ENCODE results near the gene UBE2L3. TPM values are rescaled to one million over a fixed set of nuclear protein-coding genes. Genes with fewer than 3 reads are reported as not detected.
"Not testable (repeated sequence)": the region's sequence is repeated elsewhere in the genome, so short reads cannot be mapped to it uniquely, and the experiment has no call there.

UBE2L3 gene
- total and polyA plus RNA-seq, 3 experiments from 2014 or later = 74.3 to 109 (median 80.2) TPM

DNA sequence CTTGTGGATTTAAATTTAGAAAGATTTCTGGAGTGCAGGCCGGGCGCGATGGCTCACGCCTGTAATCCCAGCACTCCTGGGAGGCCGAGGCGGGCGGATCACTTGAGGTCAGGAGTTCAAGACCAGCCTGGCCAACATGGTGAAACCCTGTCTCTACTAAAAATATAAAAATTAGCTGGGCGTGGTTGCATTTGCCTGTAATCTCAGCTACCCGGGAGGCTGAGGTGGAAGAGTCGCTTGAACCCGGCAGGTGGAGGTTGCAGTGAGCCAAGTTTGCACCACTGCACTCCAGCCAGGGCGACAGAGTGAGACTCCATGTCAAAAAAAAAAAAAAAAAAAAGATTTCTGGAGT is 1.5 kb downstream of the UBE2L3 start:
- not testable (repeated sequence) for H3K27me3 Mint-ChIP-seq; H3K9me3 ChIP-seq (ENCODE audit: low read length); DNase-seq; H3K27me3 ChIP-seq (ENCODE audit: insufficient read depth, low read length, poor library complexity, severe bottlenecking); H3K9me3 Mint-ChIP-seq
- Histone ChIP-seq H3K4me1 (ENCODE audit: insufficient read depth, low read length) (peaks cover 56% of the 10 kb centered on the region), H3K36me3 (ENCODE audit: insufficient read depth, low read length) (peaks cover 13% of the 10 kb centered on the region), H3K4me3 (ENCODE audit: low read length) (peak overlapping the region; percentile 75), H3K27ac (ENCODE audit: low read depth, low read length) (peak overlapping the region; percentile 95)
- peak overlapping the region; percentile 86 to 94 (median 90) for H3K4me3 Mint-ChIP-seq
- ChIA-PET CTCF (interaction anchor here (0.7 to 2.4 kb wide), 5 partner anchors 13 to 78 kb away, joined by 3 to 7 read pairs (median 4); partner anchors contain the start of gene SDF2L1), POLR2A (interaction anchor here (1.3 kb wide), 1 partner anchor 74 kb away, joined by 5 read pairs; no protein-coding TSS in a partner anchor)
- peaks cover 0 to 19% (median 5%) of the 10 kb centered on the region in 3 donors for H3K36me3 Mint-ChIP-seq
- H3K27ac Mint-ChIP-seq = peak overlapping the region; percentile 60 to 97 (median 95)
- H3K4me1 Mint-ChIP-seq = peaks cover 54 to 58% (median 58%) of the 10 kb centered on the region in 3 donors

DNA sequence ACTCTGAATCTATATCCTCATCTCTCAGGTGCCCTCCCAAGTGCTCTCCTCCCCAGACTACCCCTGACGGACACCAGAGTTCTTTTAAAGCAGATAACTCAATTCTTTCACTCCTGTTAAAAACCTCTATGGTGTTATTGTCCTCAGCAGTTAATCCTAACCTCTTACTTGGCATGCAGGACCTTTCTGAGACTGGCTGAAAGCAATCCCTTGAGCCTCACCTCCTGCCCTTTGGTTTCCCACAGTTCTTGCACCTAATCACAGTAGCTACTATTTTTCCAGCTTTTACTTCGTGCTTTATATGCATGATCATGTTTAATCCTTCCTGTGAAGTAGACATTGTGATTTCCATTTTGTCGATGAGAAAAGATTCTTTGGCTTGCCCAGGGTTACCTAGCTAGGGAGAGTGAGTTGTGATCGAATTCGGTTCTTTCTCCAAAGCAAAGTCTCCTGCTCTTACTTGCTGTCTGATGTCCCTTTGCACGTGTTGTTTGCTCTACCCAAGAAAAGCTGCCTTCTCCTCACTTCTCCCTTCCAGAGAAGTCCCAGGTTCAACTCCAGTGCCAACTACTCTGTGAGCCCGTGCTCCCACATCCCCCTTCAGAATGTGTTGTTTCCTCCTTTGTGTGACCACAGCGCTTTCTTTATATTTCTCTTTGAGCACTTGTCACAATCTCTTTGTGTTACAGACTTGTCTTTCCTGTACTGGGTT is 2.1 kb downstream of the UBE2L3 start:
- POLR2A ChIA-PET = no interaction called here
- CTCF ChIA-PET = interaction anchor here (0.7 to 2.4 kb wide), 3 partner anchors 13 to 73 kb away, joined by 3 to 7 read pairs (median 4); partner anchors contain the start of gene SDF2L1
- DNase-seq = no peak
- Histone ChIP-seq H3K27me3 (ENCODE audit: insufficient read depth, low read length, poor library complexity, severe bottlenecking) (no peaks in the 10 kb centered on the region), H3K4me3 (ENCODE audit: low read length) (peak overlapping the region; percentile 75), H3K27ac (ENCODE audit: low read depth, low read length) (peak overlapping the region; percentile 95), H3K4me1 (ENCODE audit: insufficient read depth, low read length) (peaks cover 62% of the 10 kb centered on the region), H3K9me3 (ENCODE audit: low read length) (no peaks in the 10 kb centered on the region), H3K36me3 (ENCODE audit: insufficient read depth, low read length) (peaks cover 13% of the 10 kb centered on the region)
- Mint-ChIP-seq H3K27ac (peak overlapping the region; percentile 60 to 97 (median 90)), H3K4me3 (peak overlapping the region; percentile 86 to 94 (median 90)), H3K36me3 (peaks cover 0 to 19% (median 5%) of the 10 kb centered on the region in 3 donors), H3K9me3 (no peaks in the 10 kb centered on the region), H3K4me1 (peaks cover 59 to 64% (median 64%) of the 10 kb centered on the region in 3 donors), H3K27me3 (no peaks in the 10 kb centered on the region)

DNA sequence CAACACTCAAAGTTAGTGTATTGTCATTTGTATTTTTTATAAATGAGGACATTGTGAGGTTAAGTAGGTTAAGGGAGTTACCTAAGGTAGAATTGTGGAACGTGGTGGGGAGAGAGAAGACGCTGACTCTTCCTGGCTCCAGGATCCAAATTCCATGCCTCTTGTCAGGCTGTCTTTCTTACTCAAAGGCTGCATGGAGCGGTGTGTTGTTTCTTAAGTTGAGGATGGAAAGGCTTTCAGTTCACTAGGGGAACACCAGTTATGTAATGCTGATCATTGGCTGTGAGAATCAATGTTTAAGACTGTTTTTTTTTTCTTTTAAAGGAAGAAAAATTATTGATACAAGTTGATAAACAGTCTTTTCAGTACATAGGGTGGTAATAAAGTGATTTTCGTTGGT is 2.9 kb downstream of the UBE2L3 start:
- Histone ChIP-seq H3K36me3 (ENCODE audit: insufficient read depth, low read length) (peaks cover 13% of the 10 kb centered on the region), H3K9me3 (ENCODE audit: low read length) (no peaks in the 10 kb centered on the region), H3K4me1 (ENCODE audit: insufficient read depth, low read length) (peaks cover 63% of the 10 kb centered on the region), H3K4me3 (ENCODE audit: low read length) (no peak overlapping the region), H3K27ac (ENCODE audit: low read depth, low read length) (no peak overlapping the region), H3K27me3 (ENCODE audit: insufficient read depth, low read length, poor library complexity, severe bottlenecking) (no peaks in the 10 kb centered on the region)
- Mint-ChIP-seq H3K9me3 (no peaks in the 10 kb centered on the region), H3K36me3 (peaks cover 0 to 19% (median 5%) of the 10 kb centered on the region in 3 donors), H3K4me3 (peak overlapping the region; percentile 24 to 94 (median 88)), H3K4me1 (peaks cover 60 to 67% (median 65%) of the 10 kb centered on the region in 3 donors), H3K27me3 (no peaks in the 10 kb centered on the region), H3K27ac (peak overlapping the region in 7 of 8 donors; percentile 51 to 88 (median 83))
- ChIA-PET CTCF (interaction anchor here (2.4 kb wide), 1 partner anchor 72 kb away, joined by 7 read pairs; the partner anchor contains the start of gene SDF2L1), POLR2A (no interaction called here)
- DNase-seq = no peak

DNA sequence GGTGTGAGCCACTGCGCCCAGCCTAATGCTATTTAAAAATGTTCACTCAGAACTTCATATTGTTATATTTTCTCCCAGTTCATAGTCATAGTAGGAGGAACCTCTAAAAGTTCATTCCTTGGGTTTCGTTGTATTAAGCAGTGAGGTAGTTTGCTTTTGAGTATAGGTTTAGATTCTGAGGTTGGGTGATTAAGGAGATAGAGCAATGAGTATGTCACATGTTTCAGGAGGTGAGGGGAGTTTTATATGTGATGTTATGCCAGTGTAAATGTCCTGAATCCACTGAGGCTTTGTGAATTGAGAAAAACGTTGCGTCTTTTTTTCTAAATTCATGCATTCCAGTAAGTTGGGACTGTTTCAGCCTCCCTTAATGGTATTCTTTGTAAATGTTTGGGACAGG is 4.2 kb downstream of the UBE2L3 start:
- no peak overlapping the region for H3K4me3 ChIP-seq (ENCODE audit: low read length)
- Mint-ChIP-seq H3K27ac (peak overlapping the region; percentile 6 to 84 (median 48)), H3K27me3 (no peaks in the 10 kb centered on the region), H3K9me3 (no peaks in the 10 kb centered on the region), H3K4me3 (peak overlapping the region in 6 of 7 donors; percentile 20 to 90 (median 52)), H3K4me1 (peaks cover 64 to 76% (median 70%) of the 10 kb centered on the region in 3 donors), H3K36me3 (peaks cover 0 to 21% (median 5%) of the 10 kb centered on the region in 3 donors)
- ChIA-PET POLR2A (no interaction called here), CTCF (interaction anchor here (0.7 kb wide), 1 partner anchor 16 kb away, joined by 4 read pairs; no protein-coding TSS in a partner anchor)
- H3K9me3 ChIP-seq (ENCODE audit: low read length) = no peaks in the 10 kb centered on the region
- H3K36me3 ChIP-seq (ENCODE audit: insufficient read depth, low read length) = peaks cover 13% of the 10 kb centered on the region
- peak overlapping the region; percentile 4 for H3K27ac ChIP-seq (ENCODE audit: low read depth, low read length)
- no peaks in the 10 kb centered on the region for H3K27me3 ChIP-seq (ENCODE audit: insufficient read depth, low read length, poor library complexity, severe bottlenecking)
- no peak for DNase-seq
- peaks cover 63% of the 10 kb centered on the region for H3K4me1 ChIP-seq (ENCODE audit: insufficient read depth, low read length)

DNA sequence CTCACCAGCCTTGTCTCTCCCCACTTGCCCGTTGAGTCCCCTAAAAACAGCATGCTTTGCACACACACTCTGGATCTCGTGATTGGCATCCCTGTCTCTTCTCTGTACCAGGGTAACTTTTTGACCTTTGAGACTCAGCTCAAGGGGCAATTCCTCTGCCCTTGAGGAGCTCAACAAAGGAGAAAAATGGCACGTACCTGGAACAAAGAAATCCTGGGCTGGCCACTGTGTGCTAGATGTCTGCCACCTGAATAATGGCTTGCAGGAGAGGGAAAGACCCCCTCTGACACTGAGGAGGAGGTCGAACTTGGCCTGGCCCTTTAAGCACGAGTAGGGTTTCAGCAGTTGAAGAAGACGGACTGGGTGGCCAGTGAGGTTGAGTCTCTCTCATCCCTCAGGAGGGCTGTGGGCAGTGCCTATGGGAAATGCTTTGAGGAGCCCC is 5.8 kb downstream of the UBE2L3 start:
- ChIA-PET POLR2A (no interaction called here), CTCF (interaction anchor here (1.2 kb wide), 1 partner anchor 9 kb away, joined by 3 read pairs; no protein-coding TSS in a partner anchor)
- H3K9me3 Mint-ChIP-seq = no peaks in the 10 kb centered on the region
- H3K4me1 ChIP-seq (ENCODE audit: insufficient read depth, low read length) = peaks cover 73% of the 10 kb centered on the region
- no peak for DNase-seq
- H3K27ac Mint-ChIP-seq = peak overlapping the region in 2 of 8 donors; percentile 6 to 45
- peaks cover 72 to 89% (median 82%) of the 10 kb centered on the region in 3 donors for H3K4me1 Mint-ChIP-seq
- no peak overlapping the region for H3K4me3 ChIP-seq (ENCODE audit: low read length)
- peaks cover 13% of the 10 kb centered on the region for H3K36me3 ChIP-seq (ENCODE audit: insufficient read depth, low read length)
- H3K4me3 Mint-ChIP-seq = peak overlapping the region in 2 of 7 donors; percentile 23 to 57
- peak overlapping the region; percentile 5 for H3K27ac ChIP-seq (ENCODE audit: low read depth, low read length)
- no peaks in the 10 kb centered on the region for H3K27me3 Mint-ChIP-seq
- no peaks in the 10 kb centered on the region for H3K9me3 ChIP-seq (ENCODE audit: low read length)
- peaks cover 0 to 24% (median 5%) of the 10 kb centered on the region in 3 donors for H3K36me3 Mint-ChIP-seq
- no peaks in the 10 kb centered on the region for H3K27me3 ChIP-seq (ENCODE audit: insufficient read depth, low read length, poor library complexity, severe bottlenecking)

DNA sequence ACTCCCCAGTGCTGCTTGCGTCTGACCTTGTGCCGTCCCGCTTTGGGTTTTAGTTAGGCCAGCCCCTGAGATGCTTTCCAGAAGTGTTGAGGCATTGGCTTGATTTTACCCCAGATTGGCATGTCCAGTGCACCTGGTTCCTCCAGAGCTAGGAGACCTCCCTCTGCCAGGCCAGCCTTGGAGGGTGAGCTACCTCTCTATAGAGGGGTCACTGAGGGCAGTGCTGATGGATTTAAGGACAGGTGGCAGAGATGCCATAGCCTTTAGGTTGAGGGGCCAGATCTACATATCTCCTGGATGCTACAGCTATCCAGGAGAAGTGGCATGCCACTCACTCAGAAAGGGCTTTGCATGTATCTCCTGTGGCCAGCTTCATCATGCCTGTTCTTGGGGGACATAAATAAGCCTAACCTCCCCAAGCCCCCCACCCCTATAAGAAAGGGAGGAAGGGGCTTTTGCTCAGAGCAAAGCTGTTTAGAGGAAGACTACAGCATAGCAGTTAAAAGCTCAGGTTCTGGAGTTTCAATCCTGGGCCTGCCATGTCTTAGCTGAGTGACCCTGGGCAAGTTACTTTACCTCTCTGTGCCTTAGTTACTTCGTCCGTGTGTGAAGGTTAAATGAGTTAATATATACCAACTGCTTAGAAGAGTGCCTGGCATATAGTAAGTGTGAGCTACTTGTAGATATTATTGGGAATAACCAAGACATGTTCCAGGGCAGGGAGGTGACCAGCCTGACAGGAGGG is 6.4 kb downstream of the UBE2L3 start:
- Mint-ChIP-seq H3K9me3 (no peaks in the 10 kb centered on the region), H3K27me3 (no peaks in the 10 kb centered on the region), H3K36me3 (peaks cover 0 to 25% (median 5%) of the 10 kb centered on the region in 3 donors), H3K4me1 (peaks cover 71 to 89% (median 82%) of the 10 kb centered on the region in 3 donors), H3K27ac (peak overlapping the region in 3 of 8 donors; percentile 6 to 69 (median 64)), H3K4me3 (peak overlapping the region in 4 of 7 donors; percentile 9 to 68 (median 33))
- ChIA-PET CTCF (interaction anchor here (1.2 to 1.6 kb wide), 2 partner anchors 10 to 73 kb away, joined by 3 read pairs; no protein-coding TSS in a partner anchor), POLR2A (interaction anchor here (0.5 kb wide), 1 partner anchor 93 kb away, joined by 5 read pairs; no protein-coding TSS in a partner anchor)
- Histone ChIP-seq H3K4me1 (ENCODE audit: insufficient read depth, low read length) (peaks cover 71% of the 10 kb centered on the region), H3K27me3 (ENCODE audit: insufficient read depth, low read length, poor library complexity, severe bottlenecking) (no peaks in the 10 kb centered on the region), H3K9me3 (ENCODE audit: low read length) (no peaks in the 10 kb centered on the region), H3K27ac (ENCODE audit: low read depth, low read length) (peak overlapping the region; percentile 25), H3K36me3 (ENCODE audit: insufficient read depth, low read length) (peaks cover 16% of the 10 kb centered on the region), H3K4me3 (ENCODE audit: low read length) (no peak overlapping the region)
- DNase-seq = no peak

DNA sequence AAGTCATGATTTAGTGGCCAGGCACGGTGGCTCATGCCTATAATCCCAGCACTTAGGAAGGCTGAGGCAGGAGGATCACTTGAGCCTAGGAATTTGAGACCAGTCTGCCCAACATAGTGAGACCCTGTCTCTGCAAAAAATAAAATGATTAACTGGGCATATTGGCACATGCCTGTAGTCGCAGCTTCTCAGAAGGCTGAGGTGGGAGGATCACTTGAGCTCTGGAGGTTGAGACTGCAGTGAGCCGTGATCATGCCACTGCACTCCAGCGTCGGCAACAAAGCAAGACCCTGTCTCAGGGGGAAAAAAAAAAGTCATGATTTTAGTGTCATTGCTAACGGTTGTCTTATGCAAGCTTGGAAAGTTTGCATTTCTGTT is 11.9 kb downstream of the UBE2L3 start:
- Mint-ChIP-seq H3K9me3 (no peaks in the 10 kb centered on the region), H3K27me3 (no peaks in the 10 kb centered on the region), H3K4me3 (peak overlapping the region in 2 of 7 donors; percentile 17 to 51), H3K36me3 (peaks cover 0 to 15% (median 0%) of the 10 kb centered on the region in 3 donors), H3K4me1 (peaks cover 45 to 78% (median 58%) of the 10 kb centered on the region in 3 donors), H3K27ac (peak overlapping the region in 4 of 8 donors; percentile 4 to 73 (median 46))
- ChIA-PET CTCF (interaction anchor here (1.0 to 1.4 kb wide), 3 partner anchors 12 to 51 kb away, joined by 3 read pairs; no protein-coding TSS in a partner anchor), POLR2A (interaction anchor here (0.6 kb wide), 1 partner anchor 16 kb away, joined by 3 read pairs; no protein-coding TSS in a partner anchor)
- Histone ChIP-seq H3K27me3 (ENCODE audit: insufficient read depth, low read length, poor library complexity, severe bottlenecking) (no peaks in the 10 kb centered on the region), H3K9me3 (ENCODE audit: low read length) (no peaks in the 10 kb centered on the region), H3K36me3 (ENCODE audit: insufficient read depth, low read length) (peaks cover 9% of the 10 kb centered on the region), H3K4me3 (ENCODE audit: low read length) (no peak overlapping the region), H3K4me1 (ENCODE audit: insufficient read depth, low read length) (peaks cover 41% of the 10 kb centered on the region), H3K27ac (ENCODE audit: low read depth, low read length) (no peak overlapping the region)
- DNase-seq = no peak

Measured in CD8-positive, alpha-beta memory T cell (primary cell).